GM19397 (cell line): ENCODE measurements around the gene SMAP2.

Experiments used
- ATAC-seq: cut with Tn5 transposase; IDR thresholded peaks from one replicate; pipeline ENCODE4 v1.9.1; 2021; ENCODE audit warnings: mild to moderate bottlenecking, moderate library complexity; ENCODE audit not compliant: unreplicated experiment

The SMAP2 gene

DNA sequence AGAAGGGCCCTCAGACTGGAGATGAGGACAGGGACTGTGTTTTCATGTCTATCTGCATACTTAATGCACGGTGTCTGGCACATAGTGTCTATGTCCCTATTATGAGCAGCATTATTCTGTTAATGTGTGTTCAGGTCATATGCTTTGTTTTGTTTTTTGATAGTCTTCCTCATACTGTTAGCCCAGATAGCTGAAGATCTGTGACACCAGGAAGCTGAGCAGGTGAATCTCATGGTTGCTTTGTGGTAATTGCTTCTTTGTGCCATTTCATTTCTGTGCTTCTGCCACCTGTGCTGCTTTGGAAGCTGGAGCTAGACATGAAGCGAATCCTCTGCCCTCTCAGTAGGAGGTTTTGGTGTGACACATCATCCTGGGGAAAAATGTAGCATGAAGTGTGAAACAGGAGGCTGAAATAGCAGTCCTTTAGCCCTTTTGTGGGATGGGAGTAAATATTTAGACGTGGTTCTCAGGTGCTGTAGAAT lies 15.8 kb downstream of the SMAP2 start:
- no peak for ATAC-seq

DNA sequence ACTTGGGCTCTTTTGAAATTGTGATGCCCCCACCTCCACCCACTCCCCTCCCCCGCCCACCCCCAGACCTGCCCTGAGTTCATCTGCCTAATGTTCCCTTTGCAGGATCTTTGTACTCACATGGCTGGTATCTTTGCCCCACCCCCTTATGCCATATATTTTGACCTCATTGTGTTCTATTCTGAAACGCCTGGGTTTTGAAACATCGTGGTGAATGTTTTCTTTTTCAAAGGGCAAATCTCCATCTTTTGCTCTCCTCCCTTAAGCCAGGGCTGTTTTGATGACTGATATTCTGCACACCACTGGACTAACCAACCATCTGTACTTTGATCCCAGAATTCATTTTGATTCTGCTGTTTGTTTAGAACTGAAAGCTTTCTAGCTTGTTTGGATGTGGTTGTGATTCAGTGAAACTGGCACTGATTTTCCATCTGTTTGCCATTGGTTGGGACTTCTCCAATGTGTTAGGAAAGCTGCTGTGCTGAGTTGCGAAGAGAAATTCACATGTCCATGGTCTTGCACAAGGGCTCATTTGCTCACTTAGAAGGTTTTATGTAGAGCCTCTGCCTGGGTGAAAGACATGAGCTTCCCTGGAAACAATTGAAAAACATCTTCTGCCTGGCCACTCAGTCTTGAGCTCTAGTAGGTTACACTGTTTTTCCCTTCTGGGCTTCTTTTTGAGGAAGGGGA lies 16.5 kb downstream of the SMAP2 start:
- no peak for ATAC-seq

DNA sequence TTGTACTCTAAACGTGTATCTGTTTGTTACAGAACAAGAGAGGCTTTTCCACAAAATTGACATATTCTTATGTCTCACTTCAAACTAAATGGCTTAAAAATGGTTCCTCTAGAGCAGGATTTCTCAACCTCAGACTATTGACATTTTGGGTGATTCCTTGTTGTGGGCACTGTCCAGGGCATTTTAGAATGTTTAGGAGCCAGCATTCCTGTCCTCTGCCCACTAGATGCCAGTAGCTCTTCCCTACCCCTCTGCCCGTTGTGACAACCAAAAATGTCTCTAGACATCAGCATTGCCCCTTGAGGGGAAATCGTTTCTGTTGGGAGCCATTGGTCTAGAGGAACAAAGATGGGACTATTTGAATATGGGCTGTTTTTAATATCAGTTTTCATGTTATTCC lies 17.3 kb downstream of the SMAP2 start:
- ATAC-seq: no peak

DNA sequence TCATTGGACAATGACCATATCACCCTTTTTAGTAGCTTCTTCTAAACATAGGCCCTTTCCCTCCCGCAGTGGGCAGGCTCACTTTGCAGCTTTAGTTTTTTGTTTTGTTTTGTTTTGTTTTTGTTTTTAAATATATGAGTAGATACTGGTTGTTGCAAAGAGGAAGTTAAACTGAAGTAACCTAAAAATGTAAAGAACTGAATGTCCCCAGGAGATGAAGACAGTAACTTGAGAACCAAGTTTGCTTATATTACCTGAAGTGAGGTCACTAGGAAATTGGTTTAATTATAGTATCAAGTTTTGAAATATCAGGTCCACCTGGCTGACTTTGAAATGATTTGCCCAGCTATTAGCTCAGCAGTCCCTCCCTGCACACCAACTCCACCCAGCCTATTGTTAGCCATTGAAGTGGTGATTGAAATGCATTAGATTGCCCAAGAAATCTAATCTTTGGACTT lies 18.2 kb downstream of the SMAP2 start:
- ATAC-seq: no peak

DNA sequence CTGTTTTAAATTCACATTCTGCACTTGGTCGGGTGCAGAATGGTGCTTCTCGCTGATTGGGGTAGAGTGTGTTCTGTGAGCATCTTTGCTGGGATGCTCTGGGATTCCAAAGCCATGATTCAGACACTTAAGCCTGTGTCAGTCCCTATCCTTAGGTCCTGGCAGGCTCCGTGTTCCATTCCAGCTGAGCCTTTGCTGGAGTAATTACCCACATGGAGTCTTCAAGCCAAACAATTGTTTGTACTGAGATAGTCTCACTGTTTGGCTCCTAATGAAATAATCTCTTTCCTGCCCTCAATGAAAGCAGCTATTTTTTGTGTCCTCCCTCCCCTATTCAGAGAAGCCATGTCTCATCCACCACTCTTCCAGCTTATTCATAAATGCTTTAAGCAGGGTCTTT lies 18.7 kb downstream of the SMAP2 start:
- ATAC-seq: no peak

DNA sequence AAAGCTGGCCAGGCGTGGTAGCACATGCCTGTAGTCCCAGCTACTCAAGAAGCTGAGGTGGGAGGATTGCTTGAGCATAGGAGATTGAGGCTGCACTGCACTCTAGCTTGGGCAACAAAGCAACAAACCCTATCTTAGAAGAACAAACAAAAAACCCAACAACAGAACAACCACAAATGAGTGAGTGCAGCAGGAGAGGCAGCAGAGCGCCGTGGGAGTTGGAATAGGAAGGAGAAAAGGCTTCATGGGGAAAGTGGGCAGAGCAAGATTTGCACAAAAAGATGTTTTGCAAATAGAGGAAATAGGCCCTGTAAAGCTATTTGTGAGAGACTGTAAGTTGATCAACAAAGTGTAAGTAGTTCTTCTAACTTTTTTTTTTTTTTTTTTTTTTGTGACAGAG lies 19.6 kb downstream of the SMAP2 start:
- ATAC-seq: no peak

DNA sequence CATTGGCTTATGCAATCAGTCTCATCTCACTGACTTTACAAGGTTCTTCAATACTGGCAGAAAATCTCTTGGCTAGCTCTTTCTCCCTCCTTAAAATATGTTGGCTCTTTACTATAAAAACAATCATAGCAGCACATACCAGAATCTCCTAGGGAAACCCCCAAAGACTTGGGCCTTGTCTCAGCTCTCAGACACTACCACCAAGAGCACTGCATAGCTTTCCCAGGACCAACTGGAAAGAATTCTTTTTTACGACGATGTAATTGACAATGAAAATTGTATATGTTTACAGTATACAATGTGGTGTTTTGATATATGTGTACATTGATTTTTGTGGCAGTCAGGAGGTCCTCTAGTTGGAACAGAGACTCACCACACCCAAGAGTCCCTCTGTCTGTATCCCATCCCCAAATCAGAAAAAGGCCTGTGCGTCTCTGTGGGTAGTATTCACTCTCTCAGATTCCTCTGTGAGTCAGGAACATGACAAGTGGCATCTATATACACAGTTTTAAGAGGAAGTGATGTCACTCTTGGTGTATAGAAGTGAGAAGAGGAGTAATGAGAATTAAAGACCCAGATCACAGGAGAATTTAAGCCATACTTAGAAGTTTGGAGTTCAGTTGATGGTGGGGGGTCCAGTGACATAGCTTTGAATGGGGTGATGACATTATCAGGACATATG lies 21.1 kb downstream of the SMAP2 start:
- no peak for ATAC-seq

DNA sequence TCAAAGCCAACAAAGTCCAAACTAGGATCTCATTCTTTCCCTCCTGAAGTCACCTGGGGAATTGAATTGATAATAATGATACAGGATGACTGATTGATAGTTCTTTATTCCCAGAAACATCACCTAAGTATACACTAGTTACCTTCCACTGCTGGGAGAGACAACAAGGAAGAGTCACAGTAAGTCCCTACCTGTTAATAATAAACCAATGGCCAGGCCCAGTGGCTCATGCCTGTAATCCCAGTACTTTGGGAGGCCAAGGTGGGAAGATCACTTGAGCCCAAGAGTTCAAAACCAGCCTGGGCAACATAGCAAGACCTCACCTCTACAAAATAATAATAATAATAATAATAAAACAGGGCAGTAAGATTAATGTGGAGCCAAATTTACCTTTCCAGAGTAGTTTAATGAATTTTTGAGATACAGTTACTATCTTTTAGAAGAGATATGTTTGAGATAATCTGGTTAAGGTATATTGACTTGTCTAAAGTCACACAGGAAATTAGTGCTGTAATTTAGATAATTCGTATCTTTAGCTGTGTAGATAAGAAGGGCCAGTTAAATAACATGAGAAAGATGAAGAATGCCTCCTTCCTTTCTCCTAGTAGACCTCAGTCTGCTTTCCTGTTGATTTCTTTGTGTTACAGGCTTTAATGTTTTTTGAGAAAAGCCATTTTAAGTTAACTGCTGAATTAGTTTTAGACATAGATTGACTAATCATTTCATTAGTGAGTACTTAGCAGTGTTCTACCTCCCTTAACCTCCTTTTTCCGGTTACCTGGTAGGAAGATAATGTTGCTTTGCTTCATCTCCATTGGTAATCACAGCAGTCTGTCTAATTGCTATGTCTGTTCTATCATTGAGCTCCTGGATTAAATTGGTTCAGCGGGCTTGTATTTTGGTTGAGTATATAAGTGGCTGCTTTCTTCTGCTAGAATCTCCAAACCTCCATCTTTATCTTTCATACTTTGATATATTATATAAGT lies 22.0 kb downstream of the SMAP2 start:
- ATAC-seq: no peak

DNA sequence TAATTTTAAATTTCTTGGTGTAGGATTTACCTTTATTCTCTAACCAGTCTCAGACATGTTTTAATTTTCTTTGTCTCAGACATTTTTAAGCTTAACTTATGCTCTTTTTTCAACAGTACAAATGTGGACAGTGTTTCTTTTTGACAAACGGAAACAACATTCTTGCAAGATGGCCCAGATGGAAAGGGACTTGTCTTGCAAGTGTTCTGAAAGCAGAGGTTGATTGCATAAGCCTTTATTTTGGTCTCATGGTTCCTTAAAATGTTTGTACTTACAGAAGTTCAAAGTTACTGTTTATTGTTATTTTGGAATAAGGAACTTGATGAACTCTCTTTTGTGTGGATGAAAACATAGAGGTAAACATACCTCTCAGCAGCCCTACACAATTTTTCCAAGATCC lies 22.9 kb downstream of the SMAP2 start:
- ATAC-seq: no peak

DNA sequence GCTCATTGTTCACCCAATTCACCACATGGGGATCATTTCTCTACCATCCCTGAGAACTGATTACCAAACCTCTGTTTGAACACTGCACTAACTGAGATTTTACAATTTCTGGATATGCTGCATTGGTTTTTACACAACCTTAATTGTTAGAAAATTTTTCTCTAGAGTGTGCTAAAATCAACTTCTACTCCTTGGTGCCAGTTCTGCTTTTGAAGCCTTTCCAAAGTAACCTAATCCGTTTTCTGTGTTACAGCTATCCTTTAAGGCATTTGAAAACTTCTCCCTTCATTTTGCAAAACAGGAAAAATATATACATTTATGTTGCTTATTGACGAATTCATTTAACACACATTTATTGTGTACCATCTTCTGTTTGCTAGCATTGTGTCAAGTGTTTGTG lies 23.7 kb downstream of the SMAP2 start:
- no peak for ATAC-seq

DNA sequence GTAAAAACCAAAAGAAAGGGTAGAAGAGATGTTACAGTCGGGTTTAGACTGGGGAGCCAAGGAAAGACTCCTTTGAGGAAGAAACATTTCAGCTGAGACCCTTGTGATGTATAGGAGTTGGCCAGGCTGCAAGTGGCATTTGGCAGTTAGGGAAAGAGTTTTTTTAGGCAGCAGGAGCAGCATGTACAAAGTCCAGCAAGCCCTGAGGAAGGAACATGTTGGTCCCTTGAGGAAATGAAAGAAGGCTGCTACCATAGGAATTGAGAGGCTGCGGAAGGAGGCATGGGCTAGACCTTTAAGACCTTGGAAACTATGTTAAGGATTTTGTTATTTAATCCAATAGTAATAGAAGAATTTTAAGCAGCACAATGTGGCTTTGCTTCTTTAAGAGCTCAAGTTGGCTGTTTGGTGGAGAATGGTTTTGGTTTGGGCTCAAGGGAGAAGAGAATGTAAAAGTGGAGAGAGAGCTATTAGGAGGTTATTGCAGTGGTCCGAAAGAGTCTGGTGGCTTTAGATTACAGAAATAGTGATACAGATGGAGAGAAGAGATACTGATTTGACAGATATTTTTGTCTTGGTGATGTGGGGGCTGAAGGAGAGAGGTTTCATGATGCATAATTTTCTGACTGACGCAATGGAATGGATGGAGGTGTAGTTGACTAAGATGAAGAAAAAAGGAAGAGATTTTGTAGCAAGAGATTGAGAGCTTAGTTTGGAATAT lies 26.6 kb downstream of the SMAP2 start:
- no peak for ATAC-seq

DNA sequence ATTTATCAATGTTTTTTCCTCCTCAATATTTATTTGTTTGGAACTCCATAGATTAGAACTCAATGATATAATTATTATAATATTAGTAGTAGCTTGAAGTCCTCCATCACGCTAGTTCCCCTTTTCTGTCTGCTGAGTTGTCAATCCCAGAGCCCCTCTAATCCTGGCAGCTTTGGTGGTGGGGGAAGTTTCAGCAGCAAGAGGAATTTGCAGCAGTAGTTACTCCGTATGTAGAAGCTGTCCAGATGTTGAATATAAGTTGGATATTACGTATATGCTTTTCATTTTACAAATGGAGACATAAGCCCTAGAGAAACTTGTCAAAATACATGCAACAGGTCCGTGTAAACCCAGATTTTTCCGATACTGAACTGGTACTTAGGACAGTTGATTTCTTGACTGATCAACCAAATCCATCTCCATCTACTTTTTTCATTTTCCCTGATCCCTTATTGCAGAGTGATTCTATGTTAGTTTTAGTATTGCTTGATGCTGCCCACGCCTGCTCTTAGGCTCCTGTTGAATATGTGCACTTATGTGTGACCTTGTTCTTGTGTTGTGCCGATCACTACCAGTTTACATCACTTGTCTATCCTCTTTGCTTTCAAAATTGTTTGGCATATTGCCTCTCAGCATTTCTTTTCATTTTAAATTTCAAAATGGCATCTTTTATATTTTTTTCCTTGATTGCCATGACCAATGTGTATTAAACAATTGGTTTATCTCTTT lies 28.1 kb downstream of the SMAP2 start:
- no peak for ATAC-seq

DNA sequence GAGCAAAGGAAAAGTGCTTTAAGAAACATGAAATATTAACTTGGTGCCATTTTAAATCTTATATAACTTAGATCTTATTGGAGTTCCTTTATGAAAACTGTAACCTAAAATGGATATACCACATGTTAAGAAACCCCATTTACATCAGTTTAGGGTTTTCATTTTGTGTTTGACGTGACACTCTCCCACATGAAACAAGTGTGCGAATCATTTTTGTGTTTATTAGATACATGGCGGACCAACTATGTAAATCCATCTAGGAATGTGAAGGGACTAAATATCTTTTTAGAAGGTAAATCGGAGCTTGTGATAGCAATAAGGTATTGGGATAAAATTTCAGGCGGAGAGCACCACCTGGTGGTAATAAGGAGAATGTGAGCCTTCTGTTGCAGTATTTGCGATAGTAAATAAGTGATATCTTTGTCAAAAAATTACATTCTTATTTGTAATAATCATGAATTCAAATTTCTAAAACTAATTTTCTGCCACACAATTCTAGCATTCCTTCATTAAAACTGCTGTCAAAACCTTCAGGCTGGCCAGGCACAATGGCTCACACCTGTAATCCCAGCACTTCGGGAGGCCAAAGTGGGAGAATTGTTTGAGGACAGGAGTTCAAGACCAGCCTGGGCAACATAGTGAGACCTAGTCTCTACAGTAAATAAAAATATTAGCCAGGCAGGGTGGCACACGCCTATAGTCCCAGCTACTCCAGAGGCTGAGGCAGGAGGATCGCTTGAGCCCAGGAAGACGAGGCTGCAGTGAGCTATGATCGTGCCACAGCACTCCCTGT lies 31.3 kb downstream of the SMAP2 start:
- no peak for ATAC-seq

DNA sequence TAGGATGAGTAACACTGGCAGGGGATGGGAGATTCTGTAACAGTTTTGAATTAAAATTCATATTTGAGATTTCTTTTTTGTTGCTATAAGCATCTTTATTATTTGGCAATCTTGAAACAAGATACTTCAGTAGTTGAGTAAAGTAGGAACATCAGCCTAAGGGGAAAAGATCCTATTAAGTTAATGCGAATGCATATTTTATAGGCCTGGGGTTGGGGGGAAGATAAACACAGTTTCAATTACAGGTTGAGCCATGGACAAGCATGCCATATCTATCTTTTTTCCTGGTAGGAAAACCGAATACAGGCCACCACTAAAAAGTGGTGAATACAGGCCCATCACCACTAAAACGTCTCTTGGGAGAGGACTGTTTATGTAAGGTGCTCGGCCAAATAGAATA lies 32.3 kb downstream of the SMAP2 start:
- ATAC-seq: no peak

DNA sequence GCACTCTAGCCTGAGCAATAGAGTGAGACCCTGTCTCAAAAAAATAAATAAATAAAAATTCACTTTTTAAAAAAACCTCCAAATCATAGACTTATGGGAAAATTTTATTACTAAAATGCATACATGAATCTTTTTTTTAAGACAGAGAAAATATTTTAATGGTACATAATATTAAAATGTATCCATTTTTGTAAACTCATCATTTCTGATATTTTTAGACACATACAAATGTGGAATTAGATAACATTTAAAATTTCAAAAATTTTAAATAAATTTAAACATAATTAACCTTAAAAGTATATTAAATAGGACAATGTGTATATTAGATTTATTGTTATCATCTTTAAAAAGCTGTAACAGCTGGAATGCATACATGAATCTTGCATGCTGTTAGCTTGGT lies 33.9 kb downstream of the SMAP2 start:
- no peak for ATAC-seq

DNA sequence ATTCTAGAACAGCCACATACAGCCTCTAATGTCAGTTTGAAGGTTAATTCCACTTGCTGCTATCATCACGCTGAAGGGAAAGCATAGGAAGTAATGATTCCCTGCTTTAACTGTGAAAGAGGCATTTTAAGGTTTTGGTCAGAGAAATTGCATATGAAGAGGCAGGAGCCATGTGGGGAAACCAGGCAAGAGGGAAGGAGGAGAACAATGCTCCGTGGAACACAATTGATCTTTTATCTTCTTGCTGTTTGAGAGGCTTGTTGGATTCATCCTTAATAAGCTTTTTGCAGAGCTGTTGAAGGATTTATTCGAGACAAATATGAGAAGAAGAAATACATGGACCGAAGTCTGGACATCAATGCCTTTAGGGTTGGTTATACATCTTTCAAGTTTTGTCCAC lies 35.9 kb downstream of the SMAP2 start:
- ATAC-seq: no peak

DNA sequence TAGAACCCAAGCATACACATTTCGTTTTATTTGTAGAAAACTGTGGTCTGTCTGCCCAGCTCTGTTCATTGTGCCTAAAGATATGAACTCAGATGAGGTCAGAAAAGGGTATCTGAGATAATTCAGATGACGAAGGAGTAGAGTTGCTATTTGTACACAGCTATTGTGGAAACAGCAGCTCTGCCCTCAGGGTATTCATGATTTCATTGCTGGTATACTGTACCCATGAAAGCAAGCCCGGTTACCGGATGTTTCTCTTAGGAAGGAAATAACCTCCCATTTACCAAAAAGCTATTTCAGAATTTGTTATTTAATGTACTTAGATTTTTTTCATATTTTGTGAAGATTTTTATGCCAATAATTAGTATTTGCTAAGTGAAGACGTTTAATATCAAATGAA lies 37.8 kb downstream of the SMAP2 start:
- ATAC-seq: no peak

DNA sequence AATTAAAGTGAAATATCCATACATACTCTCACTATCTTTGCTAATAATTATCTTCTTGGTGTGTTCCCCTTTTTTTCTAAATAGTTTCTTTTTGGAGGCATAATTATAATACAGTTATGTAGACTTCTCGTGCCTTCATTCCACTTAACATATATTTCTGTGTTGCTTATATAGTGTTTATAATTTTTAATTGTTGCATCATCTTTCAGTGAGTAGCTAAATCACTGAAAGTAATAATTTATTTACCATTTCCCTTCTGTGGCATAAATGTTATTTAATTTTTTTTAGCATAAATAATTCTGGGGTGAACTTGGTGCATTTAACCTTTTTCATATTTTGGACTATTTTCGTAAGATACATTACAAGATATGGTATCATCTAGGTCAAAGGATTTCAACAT lies 38.3 kb downstream of the SMAP2 start:
- no peak for ATAC-seq

DNA sequence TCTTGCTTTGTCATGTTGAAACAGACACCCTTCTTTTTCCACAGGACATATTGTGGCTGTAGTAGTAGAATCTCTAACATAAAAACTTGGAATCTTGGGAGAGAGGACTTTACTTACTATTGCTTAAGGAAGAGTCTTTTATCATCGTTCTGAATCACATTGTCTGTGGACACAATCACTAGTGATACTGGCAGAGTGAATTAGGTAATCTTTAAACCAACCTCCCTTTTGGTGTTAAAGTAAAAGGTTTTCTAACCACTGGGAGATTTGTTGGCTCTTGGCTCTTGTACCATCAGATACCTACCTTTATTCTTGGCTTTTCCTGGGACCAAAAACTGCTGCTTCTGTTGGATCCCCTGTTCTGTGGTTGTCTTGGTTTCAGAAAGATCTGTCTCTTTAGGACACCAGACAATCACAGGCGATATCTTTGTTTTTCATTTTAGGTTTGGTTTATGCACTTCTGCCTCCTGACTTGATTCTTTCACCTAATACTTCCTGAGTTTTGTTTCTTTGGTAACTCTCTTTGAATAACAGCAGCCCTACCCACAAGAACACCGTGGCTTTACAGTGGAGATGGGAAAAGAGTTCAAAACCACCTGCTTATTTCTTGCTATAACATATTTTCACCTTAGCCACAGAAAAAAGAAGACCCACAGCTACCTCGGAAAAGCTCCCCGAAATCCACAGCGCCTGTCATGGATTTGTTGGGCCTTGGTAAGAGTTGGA lies 40.2 kb downstream of the SMAP2 start:
- no peak for ATAC-seq
